HCT116 (cell line): ENCODE results near the gene SPTY2D1. TPM values are rescaled to one million over a fixed set of nuclear protein-coding genes. Genes with fewer than 3 reads are reported as not detected.

Source experiments
- ATAC-seq: fragments of 200-7000 bp; cut with Tn5 transposase; 2 replicates; pipeline ENCODE4 v1.9.1; 2020; ENCODE audit warnings: mild to moderate bottlenecking, moderate library complexity
- BruUV-seq: library from RNA; stranded (reverse); fragments of 400-500 nt; replicated peaks from 2 replicates; lab custom pipeline; 2021; lab: Mats Ljungman, UMichigan
- CTCF ChIA-PET: fragments of 300-600 bp; sonication (Branson Sonifier 250); formaldehyde crosslinking; loops from one replicate; lab custom pipeline; 2021; ENCODE audit warnings: antibody characterized with exemption; lab: Charles Lee
- POLR2A ChIA-PET: fragments of 300-600, 350-600 bp; sonication (Branson Sonifier 250); formaldehyde crosslinking; loops from one replicate; lab custom pipeline; 2021; ENCODE audit warnings: antibody characterized with exemption; lab: Charles Lee
- RAD21 ChIA-PET, 2 experiments: fragments of 300-600 bp; sonication (Branson Sonifier 250); formaldehyde crosslinking; loops; one replicate each; lab custom pipeline; 2023; ENCODE audit warnings: low total read pairs in 2 of 2; ENCODE audit not compliant: uncharacterized antibody in 2 of 2, unreplicated experiment in 2 of 2, low non-redundant PET in 1 of 2; lab: Charles Lee
- DNase-seq: peaks from one replicate; pipeline ENCODE4 v3.0.0-alpha.2; 2010; ENCODE audit warnings: low read depth, low spot score
- H2AFZ ChIP-seq: fragments of 200-600 bp; shearing (Covaris generic), sonication (generic); 2 replicates; pipeline ENCODE4 v1.6.1; 2017; ENCODE audit warnings: low read depth, mixed run types, mixed read lengths, antibody characterized with exemption, low read length; ENCODE audit not compliant: poor library complexity, severe bottlenecking
- H3K27ac ChIP-seq: 2 replicates; pipeline ENCODE4 v1.5.1; 2012; ENCODE audit warnings: low read depth, low read length
- H3K27me3 ChIP-seq: fragments of 200-600 bp; sonication (generic); 2 replicates; pipeline ENCODE4 v1.6.1; 2016; ENCODE audit warnings: mixed run types, low read length, mixed read lengths; ENCODE audit not compliant: insufficient read depth
- H3K36me3 ChIP-seq, 2 experiments: fragments of 200-500 bp in 1 of 2; fragments of 200-600 bp in 1 of 2; sonication (Bioruptor generic) in 1 of 2; sonication (generic) in 1 of 2; 2 replicates each; pipeline versions ENCODE4 v1.5.1 to v1.6.1; 2014 to 2016; ENCODE audit warnings: low read length in 2 of 2, inconsistent platforms in 1 of 2, mixed read lengths in 1 of 2, mixed run types in 1 of 2; ENCODE audit not compliant: insufficient read depth in 2 of 2, control insufficient read depth in 1 of 2
- H3K4me1 ChIP-seq, 2 experiments: fragments of 200-600 bp in 1 of 2; sonication (generic) in 1 of 2; 2 replicates each; pipeline versions ENCODE4 v1.5.1 to v1.6.1; 2012 to 2017; ENCODE audit warnings: low read length in 2 of 2, inconsistent platforms in 1 of 2, mild to moderate bottlenecking in 1 of 2, mixed read lengths in 1 of 2, mixed run types in 1 of 2, moderate library complexity in 1 of 2; ENCODE audit not compliant: insufficient read depth in 2 of 2, control insufficient read depth in 1 of 2
- H3K4me2 ChIP-seq: fragments of 200-600 bp; sonication (generic); 2 replicates; pipeline ENCODE4 v1.6.1; 2017; ENCODE audit warnings: mixed run types, low read length, mixed read lengths
- H3K4me3 ChIP-seq, 2 experiments: fragments of 200-600 bp in 1 of 2; sonication (generic) in 1 of 2; replicated peaks in 1 of 2; 2 replicates each; pipeline ENCODE4 v1.5.1; 2011 to 2016; ENCODE audit warnings: low read length in 2 of 2, control low read depth in 1 of 2, low read depth in 1 of 2, mild to moderate bottlenecking in 1 of 2, mixed read lengths in 1 of 2, mixed run types in 1 of 2
- H3K79me2 ChIP-seq: fragments of 200-600 bp; sonication (generic); 2 replicates; pipeline ENCODE4 v1.6.1; 2017; ENCODE audit warnings: mild to moderate bottlenecking, mixed run types, low read length, moderate library complexity, mixed read lengths; ENCODE audit not compliant: insufficient read depth
- H3K9ac ChIP-seq: fragments of 200-600 bp; sonication (generic); 2 replicates; pipeline ENCODE4 v1.6.1; 2016; ENCODE audit warnings: low read length, mixed read lengths
- H3K9me2 ChIP-seq: fragments of 200-600 bp; sonication (generic), shearing (Covaris generic); 2 replicates; pipeline ENCODE4 v1.6.1; 2017; ENCODE audit warnings: mixed run types, mild to moderate bottlenecking, moderate library complexity; ENCODE audit not compliant: insufficient read depth
- H3K9me3 ChIP-seq, 2 experiments: fragments of 200-500 bp in 1 of 2; fragments of 200-600 bp in 1 of 2; sonication (Bioruptor generic) in 1 of 2; sonication (generic) in 1 of 2; 2 replicates each; pipeline ENCODE4 v1.6.1; 2014 to 2017; ENCODE audit warnings: low read length in 2 of 2, mixed read lengths in 2 of 2, inconsistent platforms in 1 of 2, low read depth in 1 of 2, mild to moderate bottlenecking in 1 of 2, mixed run types in 1 of 2, moderate library complexity in 1 of 2; ENCODE audit not compliant: control insufficient read depth in 1 of 2, insufficient read depth in 1 of 2
- H4K20me1 ChIP-seq: fragments of 200-600 bp; sonication (generic), shearing (Covaris generic); 2 replicates; pipeline ENCODE4 v1.6.1; 2017; ENCODE audit warnings: mixed run types, mild to moderate bottlenecking, moderate library complexity; ENCODE audit not compliant: insufficient read depth
- ATF3 ChIP-seq: IDR thresholded peaks from 2 replicates; pipeline ENCODE4 v1.6.1; 2012
- CBX3 ChIP-seq: IDR thresholded peaks from 2 replicates; pipeline ENCODE4 v1.6.1; 2012; ENCODE audit warnings: low read depth
- CEBPB ChIP-seq: IDR thresholded peaks from 2 replicates; pipeline ENCODE4 v1.6.1; 2012; ENCODE audit warnings: low read depth
- CTCF ChIP-seq, 3 experiments: fragments of 200-600 bp in 1 of 3; sonication (generic) in 1 of 3; IDR thresholded peaks in 2 of 3; conservative IDR thresholded peaks in 1 of 3; 2 replicates each; pipeline ENCODE4 v1.5.1; 2012 to 2017; ENCODE audit warnings: low read depth in 2 of 3, low read length in 2 of 3, antibody characterized with exemption in 1 of 3, borderline replicate concordance in 1 of 3, control low read depth in 1 of 3, mild to moderate bottlenecking in 1 of 3, mixed read lengths in 1 of 3, mixed run types in 1 of 3, moderate library complexity in 1 of 3; ENCODE audit not compliant: insufficient read depth in 1 of 3
- EGR1 ChIP-seq: IDR thresholded peaks from 2 replicates; pipeline ENCODE4 v1.6.1; 2012; ENCODE audit warnings: low read depth
- ELF1 ChIP-seq: IDR thresholded peaks from 2 replicates; pipeline ENCODE4 v1.6.1; 2012; ENCODE audit warnings: low read depth, borderline replicate concordance
- EZH2 ChIP-seq: fragments of 200-600 bp; sonication (generic); IDR thresholded peaks from 2 replicates; pipeline ENCODE4 v1.6.1; 2017; ENCODE audit warnings: antibody characterized with exemption, mixed run types
- EZH2phosphoT487 ChIP-seq: fragments of 200-600 bp; IDR thresholded peaks from 2 replicates; pipeline ENCODE4 v1.6.1; 2018; ENCODE audit warnings: antibody characterized with exemption, borderline replicate concordance
- FOSL1 ChIP-seq: IDR thresholded peaks from 2 replicates; pipeline ENCODE4 v1.6.1; 2012; ENCODE audit warnings: low read depth
- JUND ChIP-seq: IDR thresholded peaks from 2 replicates; pipeline ENCODE4 v1.6.1; 2012
- MAX ChIP-seq: IDR thresholded peaks from 2 replicates; pipeline ENCODE4 v1.6.1; 2012
- POLR2AphosphoS5 ChIP-seq: IDR thresholded peaks from 2 replicates; pipeline ENCODE4 v1.6.1; 2011; ENCODE audit warnings: mild to moderate bottlenecking, low read depth, low read length, moderate library complexity
- REST ChIP-seq: IDR thresholded peaks from 2 replicates; pipeline ENCODE4 v1.6.1; 2012; ENCODE audit warnings: low read depth
- SP1 ChIP-seq: IDR thresholded peaks from 2 replicates; pipeline ENCODE4 v1.6.1; 2012; ENCODE audit warnings: low read depth
- SRF ChIP-seq: IDR thresholded peaks from 2 replicates; pipeline ENCODE4 v1.6.1; 2012; ENCODE audit warnings: low read depth
- YY1 ChIP-seq: IDR thresholded peaks from 2 replicates; pipeline ENCODE4 v1.6.1; 2011; ENCODE audit warnings: low read length, low read depth, moderate library complexity, mild to moderate bottlenecking; ENCODE audit not compliant: insufficient replicate concordance; ENCODE audit errors: extremely low read depth
- ZBTB33 ChIP-seq: IDR thresholded peaks from 2 replicates; pipeline ENCODE4 v1.6.1; 2011; ENCODE audit warnings: mild to moderate bottlenecking, low read length, moderate library complexity; ENCODE audit not compliant: insufficient replicate concordance; ENCODE audit errors: extremely low read depth
- ZFX ChIP-seq: fragments of 450-650 bp; IDR thresholded peaks from 2 replicates; pipeline ENCODE4 v1.6.1; 2017
- intact Hi-C: fragments of 100-400 bp; cut with micrococcal nuclease; formaldehyde crosslinking; loops from 2 replicates; pipeline ENCODE4 v1.10.0; 2022
- total RNA-seq: library from RNA; stranded (reverse); gene quantifications from one replicate; pipeline ENCODE4 v1.2.1, GENCODE V29; 2021; ENCODE audit not compliant: unreplicated experiment

The SPTY2D1 gene
- total RNA-seq, 1 experiment from 2014 or later: 19.7 TPM

GRCh38 chr11:18590571-18590970, 43.6 kb downstream of the SPTY2D1 start:
- Histone ChIP-seq H3K27ac (no peak overlapping the region), H4K20me1 (no peaks in the 10 kb centered on the region), H3K4me2 (no peak overlapping the region), H3K79me2 (peaks cover 74% of the 10 kb centered on the region), H3K9ac (no peak overlapping the region), H3K4me1 (peaks cover 6 to 19% of the 10 kb centered on the region in 2 experiments), H3K9me3 (no peaks in the 10 kb centered on the region), H3K4me3 (no peak overlapping the region), H2AFZ (no peak overlapping the region), H3K9me2 (no peaks in the 10 kb centered on the region), H3K36me3 (peaks cover 0 to 2% of the 10 kb centered on the region in 2 experiments; a peak in 1 of 4 replicates), H3K27me3 (no peaks in the 10 kb centered on the region)
- TF ChIP-seq CEBPB: no peak
- TF ChIP-seq YY1: no peak
- no peak for TF ChIP-seq ZFX
- no peak for TF ChIP-seq ATF3
- no peak for TF ChIP-seq SRF
- TF ChIP-seq POLR2AphosphoS5: no peak
- TF ChIP-seq JUND: no peak
- no peak for TF ChIP-seq FOSL1
- no peak for TF ChIP-seq EZH2
- no peak for TF ChIP-seq ELF1
- no peak for TF ChIP-seq EZH2phosphoT487
- no peak for TF ChIP-seq ZBTB33
- no peak for TF ChIP-seq MAX
- no peak for TF ChIP-seq EGR1
- no peak for TF ChIP-seq REST
- no peak for TF ChIP-seq SP1
- TF ChIP-seq CTCF (IDR thresholded peaks at IDR 0.05 in 2 of 3, conservative IDR thresholded peaks at IDR 0.05 in 1 of 3; ENCODE audit: borderline replicate concordance in 1 of 3, insufficient read depth in 1 of 3, low read depth in 2 of 3, low read length in 2 of 3): no peak
- no peak for TF ChIP-seq CBX3
- DNase-seq (no peak), ATAC-seq (no peak)
- intact Hi-C loops: no loop called here
- no TSS peak for BruUV-seq
- ChIA-PET CTCF (no interaction called here), POLR2A (no interaction called here), RAD21 (no interaction called here)
